Ectodermal cell (in vitro differentiated cells): ENCODE results near the gene USP50.

ENCODE experiments used
- H3K27ac ChIP-seq: 2 replicates; pipeline ENCODE4 v1.7.0; 2013; ENCODE audit warnings: mild to moderate bottlenecking, low read depth, low read length; ENCODE audit not compliant: insufficient read depth, poor library complexity, severe bottlenecking
- H3K27me3 ChIP-seq: 2 replicates; pipeline ENCODE4 v1.7.0; 2013; ENCODE audit warnings: mild to moderate bottlenecking, low read length; ENCODE audit not compliant: insufficient read depth, control insufficient read depth, poor library complexity, severe bottlenecking
- H3K36me3 ChIP-seq: one replicate; pipeline ENCODE4 v1.7.0; 2013; ENCODE audit warnings: low read length; ENCODE audit not compliant: control insufficient read depth, insufficient read depth
- H3K4me1 ChIP-seq: one replicate; pipeline ENCODE4 v1.7.0; 2013; ENCODE audit warnings: low read length; ENCODE audit not compliant: control insufficient read depth, insufficient read depth
- H3K4me3 ChIP-seq: 2 replicates; pipeline ENCODE4 v1.7.0; 2013; ENCODE audit warnings: low read depth, low read length, control low read depth; ENCODE audit not compliant: insufficient read depth
- H3K9me3 ChIP-seq: 2 replicates; pipeline ENCODE4 v1.7.0; 2013; ENCODE audit warnings: mild to moderate bottlenecking, low read length, moderate library complexity; ENCODE audit not compliant: control insufficient read depth
- WGBS, 2 experiments: methylation state at CpG; one replicate each; pipeline ENCODE4 v1.1.7; 2013; ENCODE audit warnings: missing lambda C conversion rate in 2 of 2; 5-methylcytosine and 5-hydroxymethylcytosine counted together

Gene USP50

DNA sequence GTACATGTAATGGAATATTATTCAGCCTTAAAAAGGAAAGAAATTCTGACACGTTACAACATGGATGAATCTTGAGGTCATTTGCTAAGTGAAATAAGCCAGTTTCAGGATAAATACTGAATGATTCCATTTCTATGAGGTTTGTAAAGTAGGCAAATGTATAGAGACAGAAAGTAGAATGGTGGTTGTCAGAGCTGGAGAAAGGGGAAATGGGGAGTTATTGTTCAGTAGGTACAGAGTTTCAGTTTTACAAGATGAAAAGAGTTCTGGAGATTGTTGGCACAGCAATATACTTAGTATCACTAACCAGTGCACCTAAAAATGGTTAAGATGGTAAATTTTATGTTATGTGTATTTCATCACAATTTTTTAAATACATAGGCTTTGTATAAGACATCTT lies 61.7 kb downstream of the USP50 start:
- H3K36me3 ChIP-seq: peaks cover 5% of the 10 kb centered on the region

GRCh38 chr15:50476143-50476542 lies 70.3 kb downstream of the USP50 start:
- H3K27me3 ChIP-seq: no peaks in the 10 kb centered on the region
- no peaks in the 10 kb centered on the region for H3K9me3 ChIP-seq
- H3K4me1 ChIP-seq: no peaks in the 10 kb centered on the region
- H3K27ac ChIP-seq: no peak overlapping the region
- 95% methylated on average over 12 of the region's 12 CpGs for WGBS, 2 experiments
- no peak overlapping the region for H3K4me3 ChIP-seq
- peaks cover 5% of the 10 kb centered on the region for H3K36me3 ChIP-seq

More for the DNA sequence above, 61.7 kb downstream of the USP50 start:
- WGBS, 2 experiments: 97 to 100% methylated on average over 1 of the region's 1 CpG
- Histone ChIP-seq H3K27ac (no peak overlapping the region), H3K9me3 (no peaks in the 10 kb centered on the region), H3K4me1 (no peaks in the 10 kb centered on the region), H3K4me3 (no peak overlapping the region), H3K27me3 (no peaks in the 10 kb centered on the region)

DNA sequence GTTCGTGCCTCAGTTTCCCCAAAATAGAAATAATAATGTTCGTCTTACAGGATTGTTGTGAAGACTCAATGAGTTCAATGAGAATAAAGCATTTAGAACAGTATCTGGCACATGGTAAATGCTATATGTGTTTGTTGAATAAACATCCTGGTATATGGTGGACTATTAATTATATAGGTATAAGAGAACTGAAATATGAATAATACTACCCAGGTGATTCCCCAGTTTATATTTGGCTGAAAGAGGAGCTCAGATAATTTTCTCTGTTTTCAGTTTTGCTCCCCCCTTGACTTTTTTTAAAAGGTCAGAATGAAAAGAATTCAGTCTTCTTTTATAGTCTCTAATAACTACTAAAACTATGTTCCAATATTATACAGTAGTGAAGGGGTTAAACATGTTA lies 75.4 kb downstream of the USP50 start:
- 100% methylated on average over 2 of the region's 2 CpGs for WGBS, 2 experiments
- Histone ChIP-seq H3K4me1 (no peaks in the 10 kb centered on the region), H3K36me3 (no peaks in the 10 kb centered on the region), H3K27ac (no peak overlapping the region), H3K27me3 (no peaks in the 10 kb centered on the region), H3K9me3 (no peaks in the 10 kb centered on the region), H3K4me3 (no peak overlapping the region)

GRCh38 chr15:50463423-50464358 lies 82.8 kb downstream of the USP50 start:
- Histone ChIP-seq H3K4me3 (no peak overlapping the region), H3K27ac (no peak overlapping the region), H3K9me3 (no peaks in the 10 kb centered on the region), H3K27me3 (no peaks in the 10 kb centered on the region), H3K36me3 (peaks cover 8% of the 10 kb centered on the region), H3K4me1 (no peaks in the 10 kb centered on the region)
- WGBS, 2 experiments: 88 to 100% methylated on average over 1 to 2 of the region's 2 CpGs

- no peaks in the 10 kb centered on the region for H3K4me1 ChIP-seq
- no peaks in the 10 kb centered on the region for H3K9me3 ChIP-seq
- H3K27me3 ChIP-seq: no peaks in the 10 kb centered on the region
- no peak overlapping the region for H3K4me3 ChIP-seq
- no peak overlapping the region for H3K27ac ChIP-seq
- peaks cover 8% of the 10 kb centered on the region for H3K36me3 ChIP-seq
- WGBS, 2 experiments: 87 to 95% methylated on average over 6 to 7 of the region's 7 CpGs
Measured at GRCh38 chr15:50458348-50459112, 87.9 kb downstream of the USP50 start.

DNA sequence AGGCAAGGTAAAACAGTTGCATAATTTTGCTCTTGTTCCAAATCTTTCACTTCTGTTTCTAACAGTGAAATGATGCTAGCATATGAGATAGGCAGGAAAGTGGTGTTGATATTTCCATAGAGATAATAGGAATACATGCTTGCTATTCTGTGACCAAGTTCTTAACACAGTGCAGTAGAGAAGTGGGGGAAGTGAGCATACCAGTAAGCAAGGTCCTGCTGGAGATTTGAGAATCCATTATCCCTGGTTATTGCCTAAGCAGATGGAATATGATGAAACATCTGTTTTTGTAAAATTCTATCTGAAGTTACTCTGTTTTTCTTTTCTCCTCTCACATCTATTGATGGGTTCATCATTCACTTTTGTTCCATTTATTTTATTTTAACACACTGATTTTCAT lies 93.5 kb downstream of the USP50 start:
- H3K36me3 ChIP-seq: no peaks in the 10 kb centered on the region
- no peak overlapping the region for H3K27ac ChIP-seq
- H3K4me3 ChIP-seq: no peak overlapping the region
- H3K9me3 ChIP-seq: no peaks in the 10 kb centered on the region
- no peaks in the 10 kb centered on the region for H3K27me3 ChIP-seq
- no peaks in the 10 kb centered on the region for H3K4me1 ChIP-seq
